DOHH2 (cell line): ENCODE data around the gene IFNA8.

Experiments used
- H3F3A ChIP-seq: fragments of 200-600 bp; sonication (generic), shearing (Covaris generic); 2 replicates; pipeline ENCODE4 v1.6.0; 2016; ENCODE audit warnings: antibody characterized with exemption, mild to moderate bottlenecking; ENCODE audit not compliant: control insufficient read depth, insufficient read depth
- H3K27ac ChIP-seq: fragments of 200-600 bp; sonication (generic); 2 replicates; pipeline ENCODE4 v1.5.1; 2014; ENCODE audit warnings: low read depth, mild to moderate bottlenecking, low read length, moderate library complexity
- H3K27me3 ChIP-seq: fragments of 200-600 bp; sonication (generic); 2 replicates; pipeline ENCODE4 v1.6.1; 2014; ENCODE audit warnings: mild to moderate bottlenecking, low read length, mixed read lengths; ENCODE audit not compliant: control insufficient read depth
- H3K36me3 ChIP-seq: fragments of 200-600 bp; sonication (generic); 2 replicates; pipeline ENCODE4 v1.6.1; 2014; ENCODE audit warnings: mild to moderate bottlenecking, low read length, moderate library complexity, mixed read lengths; ENCODE audit not compliant: control insufficient read depth
- H3K4me1 ChIP-seq: fragments of 200-600 bp; sonication (generic); 2 replicates; pipeline ENCODE4 v1.6.1; 2014; ENCODE audit warnings: mild to moderate bottlenecking, low read length, mixed read lengths; ENCODE audit not compliant: control insufficient read depth
- H3K4me2 ChIP-seq: fragments of 200-600 bp; sonication (generic); 2 replicates; pipeline ENCODE4 v1.6.0; 2014; ENCODE audit warnings: mild to moderate bottlenecking, low read length, moderate library complexity
- H3K4me3 ChIP-seq: fragments of 200-600 bp; sonication (generic); 2 replicates; pipeline ENCODE4 v1.5.1; 2014; ENCODE audit warnings: mild to moderate bottlenecking, low read length, mixed read lengths
- H3K79me2 ChIP-seq: fragments of 200-600 bp; sonication (generic); 2 replicates; pipeline ENCODE4 v1.6.1; 2014; ENCODE audit warnings: mild to moderate bottlenecking, low read length, mixed read lengths; ENCODE audit not compliant: control insufficient read depth
- H3K9me2 ChIP-seq: fragments of 200-600 bp; sonication (generic); replicated peaks from 2 replicates; pipeline ENCODE4 v1.6.1; 2014; ENCODE audit warnings: mild to moderate bottlenecking, low read length, mixed read lengths; ENCODE audit not compliant: control insufficient read depth
- H3K9me3 ChIP-seq: fragments of 200-600 bp; sonication (generic); 2 replicates; pipeline ENCODE4 v1.6.1; 2014; ENCODE audit warnings: antibody characterized with exemption, low read length, mixed read lengths; ENCODE audit not compliant: control insufficient read depth, insufficient read depth
- H4K20me1 ChIP-seq: fragments of 200-600 bp; sonication (generic); 2 replicates; pipeline ENCODE4 v1.6.0; 2014; ENCODE audit warnings: low read depth, mild to moderate bottlenecking, antibody characterized with exemption, low read length, moderate library complexity; ENCODE audit not compliant: control insufficient read depth, insufficient read depth
- EZH2phosphoT487 ChIP-seq: fragments of 200-600 bp; sonication (generic); IDR thresholded peaks from 2 replicates; pipeline ENCODE4 v1.6.1; 2017; ENCODE audit warnings: borderline replicate concordance, mild to moderate bottlenecking, antibody characterized with exemption, low read length, moderate library complexity, mixed read lengths
- TF ChIP-seq, protein P1 (sequence below): fragments of 200-600 bp; sonication (generic); IDR thresholded peaks from one replicate; pipeline ENCODE4 v1.5.1; 2014; ENCODE audit warnings: antibody characterized with exemption, mild to moderate bottlenecking, low read depth, low read length; ENCODE audit not compliant: poor library complexity, severe bottlenecking

Gene IFNA8

DNA sequence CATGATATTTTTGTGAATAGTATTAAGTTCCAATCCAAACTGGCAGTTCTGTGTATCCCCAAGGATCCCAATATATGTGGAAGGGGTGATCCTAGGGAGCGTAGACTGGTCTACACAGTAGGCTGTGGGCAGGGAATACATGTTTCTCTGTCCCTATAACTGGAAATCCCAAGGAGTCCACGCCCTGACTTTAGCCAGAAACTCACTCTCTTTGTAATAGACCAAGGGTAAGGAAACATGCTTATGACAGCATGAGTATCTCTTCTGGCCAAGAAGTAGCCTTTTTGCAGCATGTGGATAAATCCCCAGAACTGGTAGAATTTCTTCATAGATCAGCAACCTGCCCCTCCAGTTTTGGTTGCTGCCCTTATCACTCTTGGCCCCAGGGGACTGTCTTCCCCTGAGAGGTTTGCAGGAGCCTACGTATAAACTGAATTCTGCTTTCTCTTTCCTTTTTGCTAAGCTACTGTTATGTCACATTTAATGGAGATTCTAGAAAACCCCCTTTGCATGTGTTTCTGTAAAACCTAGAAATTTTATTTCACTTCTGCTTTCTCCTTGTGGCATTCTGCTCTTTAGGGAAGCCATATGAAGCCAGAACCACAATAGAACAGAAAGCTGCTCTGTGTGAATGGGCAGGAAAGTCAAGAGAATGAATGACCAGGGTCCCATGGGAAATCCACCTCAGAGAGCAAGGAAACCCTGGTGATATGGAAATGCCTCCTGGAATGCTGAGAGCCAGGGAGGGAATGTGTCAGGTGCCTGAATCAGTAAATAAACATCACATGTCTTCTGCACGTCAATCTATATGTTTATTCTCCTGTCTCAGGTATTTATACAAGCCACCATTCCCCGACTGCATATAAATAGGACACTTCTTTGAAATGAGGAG lies 27.2 kb upstream of the IFNA8 start:
- Histone ChIP-seq H3F3A (no peaks in the 10 kb centered on the region), H3K4me3 (no peak overlapping the region), H3K4me1 (peaks cover 5% of the 10 kb centered on the region), H3K27ac (no peak overlapping the region), H3K4me2 (no peak overlapping the region), H3K9me2 (no peaks in the 10 kb centered on the region), H3K27me3 (peaks cover 28% of the 10 kb centered on the region), H3K36me3 (no peaks in the 10 kb centered on the region), H3K79me2 (no peaks in the 10 kb centered on the region), H3K9me3 (no peaks in the 10 kb centered on the region), H4K20me1 (no peaks in the 10 kb centered on the region)
- TF ChIP-seq, protein P1, sequence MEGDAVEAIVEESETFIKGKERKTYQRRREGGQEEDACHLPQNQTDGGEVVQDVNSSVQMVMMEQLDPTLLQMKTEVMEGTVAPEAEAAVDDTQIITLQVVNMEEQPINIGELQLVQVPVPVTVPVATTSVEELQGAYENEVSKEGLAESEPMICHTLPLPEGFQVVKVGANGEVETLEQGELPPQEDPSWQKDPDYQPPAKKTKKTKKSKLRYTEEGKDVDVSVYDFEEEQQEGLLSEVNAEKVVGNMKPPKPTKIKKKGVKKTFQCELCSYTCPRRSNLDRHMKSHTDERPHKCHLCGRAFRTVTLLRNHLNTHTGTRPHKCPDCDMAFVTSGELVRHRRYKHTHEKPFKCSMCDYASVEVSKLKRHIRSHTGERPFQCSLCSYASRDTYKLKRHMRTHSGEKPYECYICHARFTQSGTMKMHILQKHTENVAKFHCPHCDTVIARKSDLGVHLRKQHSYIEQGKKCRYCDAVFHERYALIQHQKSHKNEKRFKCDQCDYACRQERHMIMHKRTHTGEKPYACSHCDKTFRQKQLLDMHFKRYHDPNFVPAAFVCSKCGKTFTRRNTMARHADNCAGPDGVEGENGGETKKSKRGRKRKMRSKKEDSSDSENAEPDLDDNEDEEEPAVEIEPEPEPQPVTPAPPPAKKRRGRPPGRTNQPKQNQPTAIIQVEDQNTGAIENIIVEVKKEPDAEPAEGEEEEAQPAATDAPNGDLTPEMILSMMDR: no peak
- no peak for TF ChIP-seq EZH2phosphoT487

DNA sequence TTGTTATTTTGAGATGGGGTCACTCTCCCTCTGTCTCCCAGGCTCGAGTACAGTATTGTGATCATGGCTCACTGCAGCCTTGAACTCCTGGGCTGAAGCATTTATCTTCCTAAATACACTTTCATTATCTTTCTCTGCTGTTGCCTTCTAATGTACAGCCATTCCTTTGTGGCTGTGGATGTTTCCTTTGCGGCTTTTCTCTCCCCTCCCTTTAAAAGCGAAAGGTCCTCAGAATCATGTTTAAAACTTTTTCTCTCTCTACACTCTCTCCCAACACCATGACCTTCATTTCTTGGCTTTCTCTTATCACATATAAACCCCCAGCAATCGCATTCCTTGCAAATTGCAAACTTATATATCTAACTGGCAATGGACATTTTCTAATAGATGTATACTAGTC lies 25.3 kb upstream of the IFNA8 start:
- H3K9me2 ChIP-seq: no peaks in the 10 kb centered on the region

DNA sequence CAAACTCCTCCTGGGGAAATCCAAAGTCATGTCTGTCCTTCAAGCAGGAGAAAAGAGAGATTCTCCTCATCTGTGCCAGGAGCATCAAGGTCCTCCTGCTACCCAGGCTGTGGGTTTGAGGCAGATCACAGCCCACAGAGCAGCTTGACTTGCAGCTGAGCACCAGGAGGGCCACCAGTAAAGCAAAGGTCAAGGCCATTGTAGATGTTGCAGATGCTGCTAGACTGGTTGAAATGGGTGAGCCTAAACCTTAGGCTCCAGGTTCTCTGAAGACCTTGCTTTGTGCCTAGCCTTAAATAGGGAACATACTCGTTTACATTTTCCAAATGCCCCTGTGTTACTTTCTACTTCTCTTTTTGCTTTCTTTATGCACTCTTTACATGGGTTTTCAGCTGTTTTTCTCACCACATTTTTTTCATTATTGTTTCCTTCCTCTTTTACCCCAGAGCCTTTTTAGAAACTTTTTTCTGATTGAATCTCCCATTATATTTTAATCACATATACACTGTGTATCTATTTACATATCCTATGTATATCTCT lies 23.7 kb upstream of the IFNA8 start, which contains the start of gene IFNA2:
Gene IFNA2 (minus strand): TSS at position 268 of the 540 bp plus-strand sequence. CDS start 69 bp downstream, at position 199.
- Histone ChIP-seq H3K4me2 (no peak within 1 kb of the TSS), H3K27me3 (peaks cover 31% of the 10 kb centered on the region)

More for the DNA sequence above, 25.3 kb upstream of the IFNA8 start:
- Histone ChIP-seq H3K4me3 (no peak overlapping the region), H3K27me3 (peaks cover 28% of the 10 kb centered on the region), H3K4me2 (no peak overlapping the region), H3K27ac (no peak overlapping the region), H3F3A (no peaks in the 10 kb centered on the region), H3K79me2 (no peaks in the 10 kb centered on the region), H3K9me3 (no peaks in the 10 kb centered on the region), H3K36me3 (no peaks in the 10 kb centered on the region), H4K20me1 (no peaks in the 10 kb centered on the region), H3K4me1 (peaks cover 5% of the 10 kb centered on the region)
- TF ChIP-seq, protein P1: no peak
- TF ChIP-seq EZH2phosphoT487: no peak

More for the DNA sequence above, 23.7 kb upstream of the IFNA8 start, which contains the start of gene IFNA2:
- Histone ChIP-seq H3K4me3 (no peak within 1 kb of the TSS), H3F3A (no peaks in the 10 kb centered on the region), H3K4me1 (peaks cover 5% of the 10 kb centered on the region), H3K79me2 (no peaks in the 10 kb centered on the region), H4K20me1 (no peaks in the 10 kb centered on the region), H3K27ac (no peak within 1 kb of the TSS), H3K9me3 (no peaks in the 10 kb centered on the region), H3K9me2 (no peaks in the 10 kb centered on the region), H3K36me3 (no peaks in the 10 kb centered on the region)
- TF ChIP-seq, protein P1: no peak
- TF ChIP-seq EZH2phosphoT487: no peak
